Measurements from ENCODE around the gene RBBP5.

DNA sequence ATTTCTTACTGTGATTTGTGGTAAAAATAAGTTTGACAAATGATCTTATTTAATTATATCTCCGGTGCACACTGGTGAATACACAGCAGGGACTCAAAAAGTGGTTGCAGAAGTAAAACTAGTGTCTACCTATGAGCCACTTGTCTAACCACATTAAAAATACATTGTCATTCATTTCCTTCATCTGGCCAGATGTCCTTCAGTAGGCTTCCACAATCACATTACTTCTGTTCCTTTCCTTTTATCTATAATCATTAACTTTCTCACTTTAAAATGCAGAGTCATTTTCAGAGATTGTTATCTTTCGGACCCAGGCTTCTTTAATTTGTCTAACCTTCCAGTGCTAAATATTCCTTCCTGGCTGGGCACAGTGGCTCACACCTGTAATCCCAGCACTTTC lies 3.0 kb downstream of the RBBP5 start:
- TF ChIP-seq, protein P1, sequence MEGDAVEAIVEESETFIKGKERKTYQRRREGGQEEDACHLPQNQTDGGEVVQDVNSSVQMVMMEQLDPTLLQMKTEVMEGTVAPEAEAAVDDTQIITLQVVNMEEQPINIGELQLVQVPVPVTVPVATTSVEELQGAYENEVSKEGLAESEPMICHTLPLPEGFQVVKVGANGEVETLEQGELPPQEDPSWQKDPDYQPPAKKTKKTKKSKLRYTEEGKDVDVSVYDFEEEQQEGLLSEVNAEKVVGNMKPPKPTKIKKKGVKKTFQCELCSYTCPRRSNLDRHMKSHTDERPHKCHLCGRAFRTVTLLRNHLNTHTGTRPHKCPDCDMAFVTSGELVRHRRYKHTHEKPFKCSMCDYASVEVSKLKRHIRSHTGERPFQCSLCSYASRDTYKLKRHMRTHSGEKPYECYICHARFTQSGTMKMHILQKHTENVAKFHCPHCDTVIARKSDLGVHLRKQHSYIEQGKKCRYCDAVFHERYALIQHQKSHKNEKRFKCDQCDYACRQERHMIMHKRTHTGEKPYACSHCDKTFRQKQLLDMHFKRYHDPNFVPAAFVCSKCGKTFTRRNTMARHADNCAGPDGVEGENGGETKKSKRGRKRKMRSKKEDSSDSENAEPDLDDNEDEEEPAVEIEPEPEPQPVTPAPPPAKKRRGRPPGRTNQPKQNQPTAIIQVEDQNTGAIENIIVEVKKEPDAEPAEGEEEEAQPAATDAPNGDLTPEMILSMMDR (IDR thresholded peaks at IDR 0.05; ENCODE audit: low read depth, low read length, poor library complexity, severe bottlenecking), result no peak
- no peak for TF ChIP-seq EZH2phosphoT487 (IDR thresholded peaks at IDR 0.05; ENCODE audit: borderline replicate concordance, low read length)

Measured in DOHH2 (cell line).